ENCODE measurements around the gene AP2B1.

Gene AP2B1

GRCh38 chr17:35731917-35732805 is 145.0 kb downstream of the AP2B1 start:
- DNase-seq, result no peak

- no peak for DNase-seq
Observed at GRCh38 chr17:35732806-35733136, 145.6 kb downstream of the AP2B1 start.

- DNase-seq, result no peak
Observed at GRCh38 chr17:35733366-35733765, 146.2 kb downstream of the AP2B1 start.

- no peak for DNase-seq
Observed at GRCh38 chr17:35734396-35734795, 147.3 kb downstream of the AP2B1 start.

GRCh38 chr17:35735036-35735805 is 148.1 kb downstream of the AP2B1 start:
- no peak for DNase-seq

- no peak for DNase-seq
Observed at GRCh38 chr17:35736236-35736635, 149.1 kb downstream of the AP2B1 start.

- no peak for DNase-seq
Observed at GRCh38 chr17:35738519-35739133, 151.5 kb downstream of the AP2B1 start.

- no peak for DNase-seq
Observed at GRCh38 chr17:35740216-35740615, 153.1 kb downstream of the AP2B1 start.

- peak in 1 of 2 experiments; percentile 22 for DNase-seq
Observed at GRCh38 chr17:35740997-35741931, 154.1 kb downstream of the AP2B1 start.

GRCh38 chr17:35742496-35742895 is 155.4 kb downstream of the AP2B1 start:
- no peak for DNase-seq

GRCh38 chr17:35742896-35743477 is 155.9 kb downstream of the AP2B1 start:
- no peak for DNase-seq

GRCh38 chr17:35743626-35744328 is 156.7 kb downstream of the AP2B1 start:
- DNase-seq, result no peak

- no peak for DNase-seq
Observed at GRCh38 chr17:35744830-35745229, 157.7 kb downstream of the AP2B1 start.

- DNase-seq, result no peak
Observed at GRCh38 chr17:35745246-35745645, 158.1 kb downstream of the AP2B1 start.

- DNase-seq, result no peak
Observed at GRCh38 chr17:35745749-35746320, 158.7 kb downstream of the AP2B1 start.

- peak; percentile 37 for DNase-seq
Observed at GRCh38 chr17:35747540-35748017, 160.5 kb downstream of the AP2B1 start.

GRCh38 chr17:35748341-35748841 is 161.3 kb downstream of the AP2B1 start:
- no peak for DNase-seq

GRCh38 chr17:35748979-35749378 is 161.9 kb downstream of the AP2B1 start:
- DNase-seq, result no peak

GRCh38 chr17:35749560-35750412 is 162.7 kb downstream of the AP2B1 start:
- DNase-seq, result no peak
